GM21717 (cell line): ENCODE results near the gene CDHR3.

Source experiments
- ATAC-seq: cut with Tn5 transposase; IDR thresholded peaks from one replicate; pipeline ENCODE4 v1.9.1; 2021; ENCODE audit warnings: mild to moderate bottlenecking, moderate library complexity; ENCODE audit not compliant: unreplicated experiment

CDHR3 gene

GRCh38 chr7:106021151-106022067, 58.3 kb downstream of the CDHR3 start:
- ATAC-seq = no peak

- peak; percentile 65 for ATAC-seq
Measured at GRCh38 chr7:106022193-106022821, 59.2 kb downstream of the CDHR3 start.

DNA sequence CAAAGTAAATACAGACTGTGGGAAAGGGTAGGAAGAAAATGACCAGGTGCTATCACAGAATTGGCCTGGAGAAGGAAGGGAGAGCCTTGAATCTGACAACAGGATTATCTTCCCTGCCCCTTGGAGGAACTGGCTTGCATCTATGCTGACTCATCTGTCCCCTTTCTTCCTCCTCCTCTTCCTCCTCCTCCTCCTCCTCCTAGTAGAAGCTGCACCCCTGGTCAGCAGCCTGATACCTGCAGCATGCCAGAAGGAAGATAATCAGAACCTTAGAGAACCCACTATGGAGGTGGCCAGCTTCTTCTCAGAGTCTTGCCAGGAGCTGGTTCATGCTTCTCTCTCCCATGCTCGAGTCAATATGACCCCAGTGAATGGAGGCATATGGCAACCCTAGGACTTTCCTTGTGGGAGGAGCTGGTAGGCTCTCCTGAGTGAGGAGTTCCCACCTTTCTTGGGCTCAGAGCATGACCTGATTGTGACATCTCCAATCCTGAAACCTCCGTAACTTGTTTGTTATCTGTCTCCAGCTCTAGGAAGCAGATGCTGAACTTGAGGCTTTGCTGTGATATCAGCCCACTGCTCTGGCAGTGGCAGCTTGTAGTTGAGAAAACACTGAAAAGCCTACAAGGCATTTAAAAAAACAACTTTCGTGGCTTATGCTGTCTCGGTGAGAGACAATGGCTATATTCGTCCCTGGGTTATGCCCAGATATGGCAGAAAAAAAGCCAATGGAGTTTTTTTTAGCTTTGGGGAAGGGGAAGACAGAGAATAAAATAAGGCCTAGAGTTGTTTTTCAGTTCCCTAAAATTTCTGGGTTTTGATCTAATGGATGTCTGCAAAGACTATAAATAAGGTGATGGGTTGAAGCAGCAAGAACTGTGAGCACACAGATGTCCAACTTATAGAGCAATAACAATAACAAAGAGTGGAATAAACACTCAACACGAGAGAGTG, 60.6 kb downstream of the CDHR3 start:
- no peak for ATAC-seq

- no peak for ATAC-seq
Measured at GRCh38 chr7:106026101-106026500, 63.0 kb downstream of the CDHR3 start.

DNA sequence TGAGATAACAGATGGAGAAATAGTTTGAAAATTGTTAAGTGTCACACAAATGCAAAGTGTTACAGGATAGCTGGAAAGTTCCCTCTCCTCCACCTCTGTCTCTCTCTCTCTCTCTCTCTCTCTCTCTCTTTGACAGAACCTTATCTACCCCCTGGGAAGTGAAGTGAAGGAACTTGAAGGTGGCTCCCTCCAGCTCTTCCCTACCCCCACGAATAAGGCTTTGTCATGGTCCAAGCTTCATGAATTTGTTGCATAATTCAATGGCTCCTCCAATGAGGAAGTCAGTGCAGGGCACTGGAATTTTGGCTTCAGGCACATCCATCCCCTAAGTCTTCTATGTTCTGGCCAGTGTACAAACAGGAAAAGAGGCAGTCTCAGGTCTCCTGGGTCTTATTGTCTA, 66.4 kb downstream of the CDHR3 start:
- no peak for ATAC-seq

GRCh38 chr7:106029941-106030340, 66.9 kb downstream of the CDHR3 start:
- no peak for ATAC-seq

DNA sequence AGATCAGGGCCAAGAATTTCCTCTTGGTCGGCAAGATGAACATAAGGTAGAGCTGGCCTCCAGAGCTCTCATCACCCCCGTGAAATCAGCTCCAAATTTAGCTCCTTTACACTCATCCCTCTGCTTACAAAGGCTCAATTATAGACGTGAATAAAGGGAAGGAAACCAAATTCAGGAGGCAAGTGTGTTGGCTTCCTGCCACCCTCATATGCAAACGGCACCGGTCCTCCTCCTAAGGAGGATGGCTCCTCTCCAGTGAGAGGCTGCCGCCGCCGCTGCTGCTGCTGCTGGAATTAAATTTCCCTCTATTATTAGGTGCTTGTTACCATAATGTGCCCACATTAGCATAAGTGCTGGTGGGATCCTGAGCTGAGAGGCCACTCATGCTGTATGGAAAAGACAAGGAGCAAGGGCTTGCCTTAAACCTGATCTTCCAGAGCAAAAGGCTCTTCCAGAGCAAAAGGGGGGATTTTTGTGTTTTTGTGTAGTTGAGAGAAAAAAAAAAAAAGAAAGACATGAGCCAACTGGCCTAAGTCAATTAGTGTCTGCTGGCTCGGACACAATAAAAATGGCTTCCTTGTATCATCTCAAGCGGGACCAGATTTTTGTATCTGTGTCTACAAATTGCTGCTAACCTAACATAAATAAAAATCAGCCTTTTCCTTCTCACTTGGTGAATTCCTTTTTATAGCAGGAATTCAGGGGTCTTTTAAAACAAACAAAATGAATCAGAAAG, 68.4 kb downstream of the CDHR3 start:
- ATAC-seq = no peak

DNA sequence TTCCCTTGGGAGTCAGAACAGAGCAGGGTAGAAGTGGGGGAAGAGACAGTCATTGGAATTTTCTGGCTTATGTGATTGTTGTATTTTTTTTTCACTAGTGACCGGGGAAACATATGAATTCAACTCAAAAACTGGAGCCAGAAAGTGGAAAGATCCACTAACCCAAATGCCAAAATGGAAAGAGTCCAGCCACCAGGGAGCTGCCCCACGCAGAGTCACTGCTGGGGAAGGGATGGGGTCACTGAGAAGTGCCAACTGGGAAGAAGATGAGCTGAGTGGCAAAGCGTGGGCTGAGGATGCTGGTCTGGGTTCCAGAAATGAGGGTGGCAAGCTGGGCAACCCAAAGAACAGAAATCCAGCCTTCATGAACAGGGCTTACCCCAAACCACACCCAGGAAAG, 69.2 kb downstream of the CDHR3 start:
- ATAC-seq = no peak

DNA sequence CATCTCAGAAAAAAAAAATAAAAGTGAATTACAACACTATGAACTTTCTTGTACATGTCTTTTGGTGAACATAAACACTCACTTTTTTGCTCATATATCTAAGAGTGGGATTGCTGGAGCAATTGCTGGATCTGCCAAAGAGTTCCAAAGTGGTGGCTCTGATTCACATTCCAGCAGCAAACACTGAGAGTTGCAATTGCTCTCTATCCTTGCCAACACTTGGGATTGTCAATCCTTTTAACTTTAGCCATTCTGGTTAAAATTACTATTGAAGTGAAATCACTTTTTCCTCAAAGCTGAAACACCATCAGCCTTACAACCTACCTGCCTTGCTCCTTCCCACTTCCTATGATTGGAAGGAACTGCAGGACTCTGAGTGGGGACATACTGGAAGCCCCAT, 70.7 kb downstream of the CDHR3 start:
- no peak for ATAC-seq

DNA sequence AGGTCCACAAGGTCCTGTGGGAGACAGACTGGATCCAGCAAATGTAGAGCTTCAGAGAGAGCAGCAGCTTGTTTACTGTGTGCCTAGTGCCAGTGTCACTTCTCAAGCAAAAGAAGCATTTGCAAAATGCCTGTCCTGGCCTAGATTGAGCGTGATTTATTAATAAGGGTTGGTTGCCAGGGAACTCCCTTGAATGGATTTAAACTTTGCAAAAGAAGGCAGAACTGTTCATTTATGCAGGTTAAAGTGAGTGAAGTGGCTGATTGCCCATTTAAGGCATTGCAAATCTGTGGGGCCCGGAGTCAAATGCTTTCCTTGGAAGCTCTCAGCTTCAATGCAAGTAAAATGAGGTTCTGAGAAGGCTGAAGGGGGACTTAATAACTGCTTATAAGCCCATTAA, 71.3 kb downstream of the CDHR3 start:
- no peak for ATAC-seq

DNA sequence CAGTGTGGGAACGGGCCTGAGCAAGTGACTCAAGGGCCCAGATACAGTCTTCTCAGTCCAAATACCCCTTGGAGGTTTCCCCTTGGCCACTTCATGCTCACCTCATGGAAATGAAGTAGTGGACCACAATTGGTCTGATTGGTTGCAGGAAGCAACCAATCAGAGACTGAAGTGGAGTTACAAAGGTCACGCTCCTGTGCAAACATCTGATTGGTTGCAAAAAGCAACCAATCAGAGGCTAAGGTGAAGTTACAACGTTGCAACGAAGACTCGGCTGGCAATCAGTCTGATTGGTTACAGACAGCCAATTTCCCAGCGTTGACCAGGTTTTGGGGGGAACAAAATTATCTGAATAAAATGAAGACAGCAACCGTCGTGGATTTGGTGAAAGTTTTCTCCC, 72.5 kb downstream of the CDHR3 start:
- no peak for ATAC-seq

DNA sequence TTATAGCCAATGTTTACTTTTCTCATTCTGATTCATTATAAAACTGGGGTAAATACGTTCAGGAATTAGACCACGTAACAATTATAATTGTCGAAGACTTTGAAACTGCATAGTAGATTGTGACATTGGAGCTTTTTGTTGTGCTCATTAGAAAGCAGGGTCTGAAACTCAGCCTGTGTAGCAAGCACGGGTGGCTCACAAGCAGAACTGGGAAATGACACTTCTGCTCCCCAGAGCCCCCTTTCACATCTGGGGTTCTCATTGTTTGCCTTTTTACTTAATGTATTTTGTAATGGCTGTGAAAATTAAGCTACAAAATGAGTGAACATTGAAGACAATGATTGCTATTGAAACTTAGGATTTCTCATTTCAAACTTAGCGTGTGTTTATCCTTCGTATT, 72.9 kb downstream of the CDHR3 start:
- no peak for ATAC-seq

- no peak for ATAC-seq
Measured at GRCh38 chr7:106037489-106038176, 74.6 kb downstream of the CDHR3 start.

GRCh38 chr7:106038289-106038688, 75.2 kb downstream of the CDHR3 start:
- no peak for ATAC-seq

- no peak for ATAC-seq
Measured at GRCh38 chr7:106038916-106039315, 75.9 kb downstream of the CDHR3 start.

GRCh38 chr7:106039486-106040060, 76.5 kb downstream of the CDHR3 start:
- ATAC-seq = no peak

- no peak for ATAC-seq
Measured at GRCh38 chr7:106041140-106041717, 78.2 kb downstream of the CDHR3 start.

DNA sequence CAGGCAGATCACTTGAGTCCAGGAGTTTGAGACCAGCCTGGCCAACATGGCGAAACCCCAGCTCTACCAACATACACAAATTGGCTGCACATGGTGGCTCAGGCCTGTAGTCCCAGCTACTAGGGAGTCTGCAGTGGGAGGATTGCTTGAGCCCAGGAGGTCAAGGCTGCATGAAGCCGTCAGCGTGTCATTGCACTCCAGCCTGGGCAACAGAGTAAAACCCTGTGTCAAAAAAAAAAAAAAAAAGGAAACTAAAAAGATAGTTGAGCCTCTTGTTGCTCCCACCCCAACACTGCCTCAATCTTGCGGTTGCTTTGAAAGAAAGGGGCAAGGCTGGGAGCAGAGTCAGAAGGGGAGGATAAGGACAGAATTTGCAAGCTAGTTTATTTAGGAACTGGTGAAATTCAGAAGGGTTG, 79.1 kb downstream of the CDHR3 start:
- ATAC-seq = no peak

- no peak for ATAC-seq
Measured at GRCh38 chr7:106045139-106045538, 82.1 kb downstream of the CDHR3 start.
